Tibial nerve (tissue), 3 donors: ENCODE results near the gene MIA2.

Experiments used
- POLR2A ChIP-seq, 2 donors: fragments of 450-650 bp; IDR thresholded peaks; one replicate each; pipeline ENCODE4 v1.6.1; 2017; ENCODE audit warnings: antibody characterized with exemption in 2 of 2, mild to moderate bottlenecking in 2 of 2, moderate library complexity in 2 of 2
- TF ChIP-seq, protein P1 (sequence below), 5 experiments: fragments of 200-600 bp in 3 of 5; fragments of 450-650 bp in 2 of 5; sonication (generic) in 3 of 5; IDR thresholded peaks; one replicate each; pipeline ENCODE4 v1.5.1; 2016 to 2019; ENCODE audit warnings: antibody characterized with exemption in 5 of 5, mild to moderate bottlenecking in 3 of 5, moderate library complexity in 2 of 5

DNA sequence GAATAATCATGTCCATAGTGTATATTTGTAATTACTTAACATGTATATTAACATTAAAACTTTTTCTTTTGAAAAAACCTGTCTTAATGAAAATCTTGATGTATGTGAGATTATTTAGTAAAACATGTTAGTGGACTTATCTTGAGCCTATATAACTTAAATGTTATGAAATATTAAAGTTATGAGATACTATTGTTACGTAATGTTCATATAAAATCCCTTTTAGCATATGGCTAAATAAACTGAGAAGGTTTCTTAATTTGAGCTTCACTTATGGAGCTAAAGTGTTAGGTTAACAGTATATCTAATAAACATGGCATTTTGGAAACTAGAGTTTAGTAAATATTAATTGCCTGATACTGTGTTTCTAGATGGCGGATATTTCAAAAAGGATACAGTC lies 59.9 kb downstream of the MIA2 start:
- TF ChIP-seq, protein P1, sequence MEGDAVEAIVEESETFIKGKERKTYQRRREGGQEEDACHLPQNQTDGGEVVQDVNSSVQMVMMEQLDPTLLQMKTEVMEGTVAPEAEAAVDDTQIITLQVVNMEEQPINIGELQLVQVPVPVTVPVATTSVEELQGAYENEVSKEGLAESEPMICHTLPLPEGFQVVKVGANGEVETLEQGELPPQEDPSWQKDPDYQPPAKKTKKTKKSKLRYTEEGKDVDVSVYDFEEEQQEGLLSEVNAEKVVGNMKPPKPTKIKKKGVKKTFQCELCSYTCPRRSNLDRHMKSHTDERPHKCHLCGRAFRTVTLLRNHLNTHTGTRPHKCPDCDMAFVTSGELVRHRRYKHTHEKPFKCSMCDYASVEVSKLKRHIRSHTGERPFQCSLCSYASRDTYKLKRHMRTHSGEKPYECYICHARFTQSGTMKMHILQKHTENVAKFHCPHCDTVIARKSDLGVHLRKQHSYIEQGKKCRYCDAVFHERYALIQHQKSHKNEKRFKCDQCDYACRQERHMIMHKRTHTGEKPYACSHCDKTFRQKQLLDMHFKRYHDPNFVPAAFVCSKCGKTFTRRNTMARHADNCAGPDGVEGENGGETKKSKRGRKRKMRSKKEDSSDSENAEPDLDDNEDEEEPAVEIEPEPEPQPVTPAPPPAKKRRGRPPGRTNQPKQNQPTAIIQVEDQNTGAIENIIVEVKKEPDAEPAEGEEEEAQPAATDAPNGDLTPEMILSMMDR (IDR thresholded peaks at IDR 0.05) = no peak
- TF ChIP-seq POLR2A (IDR thresholded peaks at IDR 0.05) = no peak
